GM12872 (cell line): ENCODE data around the gene ASZ1.

Experiments
- TF ChIP-seq, protein P1 (sequence below): IDR thresholded peaks from 3 replicates; pipeline ENCODE4 v1.5.1; 2011; ENCODE audit warnings: low read depth, mild to moderate bottlenecking, low read length, moderate library complexity; ENCODE audit not compliant: insufficient read depth

ASZ1 gene

GRCh38 chr7:117399820-117400422 lies 27.4 kb downstream of the ASZ1 start:
- TF ChIP-seq, protein P1, sequence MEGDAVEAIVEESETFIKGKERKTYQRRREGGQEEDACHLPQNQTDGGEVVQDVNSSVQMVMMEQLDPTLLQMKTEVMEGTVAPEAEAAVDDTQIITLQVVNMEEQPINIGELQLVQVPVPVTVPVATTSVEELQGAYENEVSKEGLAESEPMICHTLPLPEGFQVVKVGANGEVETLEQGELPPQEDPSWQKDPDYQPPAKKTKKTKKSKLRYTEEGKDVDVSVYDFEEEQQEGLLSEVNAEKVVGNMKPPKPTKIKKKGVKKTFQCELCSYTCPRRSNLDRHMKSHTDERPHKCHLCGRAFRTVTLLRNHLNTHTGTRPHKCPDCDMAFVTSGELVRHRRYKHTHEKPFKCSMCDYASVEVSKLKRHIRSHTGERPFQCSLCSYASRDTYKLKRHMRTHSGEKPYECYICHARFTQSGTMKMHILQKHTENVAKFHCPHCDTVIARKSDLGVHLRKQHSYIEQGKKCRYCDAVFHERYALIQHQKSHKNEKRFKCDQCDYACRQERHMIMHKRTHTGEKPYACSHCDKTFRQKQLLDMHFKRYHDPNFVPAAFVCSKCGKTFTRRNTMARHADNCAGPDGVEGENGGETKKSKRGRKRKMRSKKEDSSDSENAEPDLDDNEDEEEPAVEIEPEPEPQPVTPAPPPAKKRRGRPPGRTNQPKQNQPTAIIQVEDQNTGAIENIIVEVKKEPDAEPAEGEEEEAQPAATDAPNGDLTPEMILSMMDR = peak; percentile 30; the same call in 2 of the 3 replicates

- TF ChIP-seq, protein P1 = no peak
Measured at GRCh38 chr7:117395743-117396142, 31.6 kb downstream of the ASZ1 start.

DNA sequence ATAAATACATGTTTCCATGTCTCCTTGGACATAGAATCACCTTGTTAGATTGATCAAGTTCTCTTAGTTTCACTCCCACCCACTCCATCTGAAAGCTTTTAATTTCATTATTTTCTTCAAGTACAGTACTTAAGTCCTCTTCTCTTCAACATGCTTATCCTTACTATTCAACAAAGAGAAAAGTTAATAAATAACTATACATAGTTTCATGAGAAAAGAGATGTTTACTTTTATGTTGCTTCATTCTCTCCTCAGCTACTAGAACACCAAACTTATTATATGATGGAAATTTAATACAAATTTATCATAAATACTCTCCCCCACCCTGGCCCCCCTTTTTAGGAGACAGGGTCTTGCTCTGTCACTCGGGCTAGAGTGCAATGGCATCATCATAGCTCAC lies 33.5 kb downstream of the ASZ1 start:
- TF ChIP-seq, protein P1 = no peak

DNA sequence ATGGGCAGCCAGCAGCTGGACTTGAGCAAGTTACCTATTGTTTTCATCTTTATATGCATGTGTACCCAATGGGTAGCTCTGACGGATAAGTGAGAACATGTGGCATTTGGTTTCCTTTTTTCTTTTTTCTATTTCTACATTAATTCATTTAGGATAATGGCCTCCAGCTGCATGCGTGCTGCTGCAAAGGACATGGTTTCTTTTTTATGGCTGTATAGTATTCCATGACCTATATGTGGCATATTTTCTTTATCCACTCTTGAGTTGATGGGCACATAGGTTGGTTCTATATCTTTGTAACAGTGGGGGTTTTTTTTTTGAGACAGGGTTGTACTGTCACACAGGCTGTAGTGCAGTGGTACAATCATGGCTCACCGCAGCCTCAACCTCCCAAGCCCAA lies 37.4 kb downstream of the ASZ1 start:
- TF ChIP-seq, protein P1 = no peak

DNA sequence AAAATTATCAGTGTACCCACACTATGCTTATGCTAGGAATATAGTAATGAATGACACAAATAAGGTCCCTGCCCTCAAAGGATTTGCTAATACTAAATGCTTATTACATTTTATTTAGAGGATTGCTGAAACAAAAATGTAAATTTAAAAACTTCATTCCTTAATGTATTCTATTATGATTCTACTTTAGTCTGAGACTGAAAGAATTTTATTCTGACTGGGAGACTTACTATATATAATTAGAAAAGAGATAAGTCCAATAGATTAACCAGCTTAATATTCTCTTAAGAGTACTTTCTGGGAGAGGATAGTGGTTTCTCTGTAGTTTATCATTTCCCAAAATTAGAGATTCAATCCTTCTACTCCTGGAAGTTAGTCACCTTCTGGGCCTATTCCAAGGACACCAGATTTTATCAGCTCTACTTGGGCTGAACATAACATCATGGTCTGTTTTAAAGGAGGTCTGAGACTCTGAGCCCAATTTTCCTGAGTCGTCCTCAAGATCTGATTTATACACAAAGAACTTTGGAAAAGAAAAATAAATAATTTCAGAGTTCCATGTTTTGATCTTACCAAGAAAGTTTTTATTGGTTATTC lies 41.1 kb downstream of the ASZ1 start:
- TF ChIP-seq, protein P1 = no peak

DNA sequence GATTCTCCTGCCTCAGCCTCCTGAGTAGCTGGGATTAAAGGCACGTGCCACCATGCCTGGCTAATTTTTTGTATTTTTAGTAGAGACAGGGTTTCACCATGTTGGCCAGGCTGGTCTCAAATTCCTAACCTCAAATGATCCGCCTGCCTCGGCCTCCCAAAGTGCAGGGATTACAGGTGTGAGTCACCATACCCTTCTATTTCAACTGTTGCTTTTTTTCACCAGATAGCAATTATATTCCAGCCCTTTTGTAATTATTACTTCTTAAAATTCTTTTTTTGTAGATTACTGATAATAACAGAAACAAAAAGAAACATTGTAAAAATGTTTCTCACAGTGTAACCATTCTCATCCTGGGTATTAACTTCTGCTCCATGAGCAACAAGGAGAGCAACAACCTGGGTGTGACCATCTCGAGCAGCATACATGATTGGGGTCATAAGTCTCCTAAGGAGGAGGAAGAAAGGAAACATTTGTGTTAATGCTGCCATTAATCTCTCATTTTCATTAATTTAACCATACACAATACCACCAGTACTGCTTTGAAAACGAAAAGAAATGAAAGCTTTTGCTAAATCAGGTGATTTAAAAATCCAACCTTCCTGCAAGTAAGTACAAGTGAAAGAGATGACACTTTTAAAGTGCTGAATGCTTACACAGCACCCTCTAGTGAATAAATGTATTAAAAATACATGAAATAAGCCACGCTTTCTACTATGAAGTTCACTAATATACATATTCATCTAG lies 41.8 kb downstream of the ASZ1 start:
- TF ChIP-seq, protein P1 = peak; percentile 45; the same call in 2 of the 3 replicates

GRCh38 chr7:117384688-117385362 lies 42.5 kb downstream of the ASZ1 start:
- TF ChIP-seq, protein P1 = no peak
